Activated T-cell treated with anti-CD3 and anti-CD28 coated beads, Interleukin-2, amount 50 U/mL, for 4 hours (primary cell): ENCODE results near the gene FHIP1A. TPM values are rescaled to one million over a fixed set of nuclear protein-coding genes. Genes with fewer than 3 reads are reported as not detected.

ENCODE experiments used
- ATAC-seq, 2 donors: fragments of 200-7000 bp; cut with Tn5 transposase; one replicate each; pipeline ENCODE4 v1.10.0; 2021
- DNase-seq: peaks from one replicate; pipeline ENCODE4 v3.0.0-alpha.2; 2020
- H3K27me3 Mint-ChIP-seq: one replicate; pipeline ENCODE4 v1.8.0; 2021; ENCODE audit warnings: low read depth, mixed read lengths
- H3K36me3 Mint-ChIP-seq: one replicate; pipeline ENCODE4 v1.8.0; 2022; ENCODE audit warnings: mixed read lengths; ENCODE audit not compliant: insufficient read depth
- H3K4me1 Mint-ChIP-seq: one replicate; pipeline ENCODE4 v1.8.0; 2021; ENCODE audit warnings: low read depth, mixed read lengths
- H3K4me3 Mint-ChIP-seq: one replicate; pipeline ENCODE4 v1.8.0; 2021; ENCODE audit warnings: mild to moderate bottlenecking, moderate library complexity, mixed read lengths
- H3K9me3 Mint-ChIP-seq: one replicate; pipeline ENCODE4 v1.8.0; 2021; ENCODE audit warnings: mixed read lengths
- total RNA-seq, 3 donors: library from RNA; stranded (reverse); gene quantifications; one replicate each; pipeline ENCODE4 v1.2.1, GENCODE V29; 2021

FHIP1A gene
- total RNA-seq, 3 donors from 2014 or later, result 0.08 to 0.15 (median 0.11) TPM

GRCh38 chr4:151407018-151407417 is 2.0 kb upstream of the FHIP1A start:
- Mint-ChIP-seq H3K27me3 (peaks cover 12% of the 10 kb centered on the region), H3K4me3 (peak overlapping the region; percentile 55), H3K4me1 (peaks cover 23% of the 10 kb centered on the region)

GRCh38 chr4:151407466-151408379 is 1.3 kb upstream of the FHIP1A start:
- H3K4me1 Mint-ChIP-seq, result peaks cover 23% of the 10 kb centered on the region
- peak overlapping the region; percentile 85 for H3K4me3 Mint-ChIP-seq
- H3K36me3 Mint-ChIP-seq, result no peaks in the 10 kb centered on the region
- H3K27me3 Mint-ChIP-seq, result peaks cover 12% of the 10 kb centered on the region
- no peaks in the 10 kb centered on the region for H3K9me3 Mint-ChIP-seq
- ATAC-seq, result peak in 1 of 2 donors; percentile 8
- DNase-seq, result peak; percentile 7

More at GRCh38 chr4:151407018-151407417, 2.0 kb upstream of the FHIP1A start:
- Mint-ChIP-seq H3K9me3 (no peaks in the 10 kb centered on the region), H3K36me3 (no peaks in the 10 kb centered on the region)
- ATAC-seq (no peak), DNase-seq (no peak)

GRCh38 chr4:151408380-151408629 is 671 bp upstream of the FHIP1A start:
- Mint-ChIP-seq H3K4me1 (peaks cover 23% of the 10 kb centered on the region), H3K9me3 (no peaks in the 10 kb centered on the region), H3K27me3 (peaks cover 12% of the 10 kb centered on the region), H3K36me3 (no peaks in the 10 kb centered on the region), H3K4me3 (peak overlapping the region; percentile 85)
- ATAC-seq (peak in 1 of 2 donors; percentile 20), DNase-seq (no peak)

GRCh38 chr4:151409470-151410313 is 716 bp downstream of the FHIP1A start:
- DNase-seq, result peak; percentile 7
- no peaks in the 10 kb centered on the region for H3K9me3 Mint-ChIP-seq

GRCh38 chr4:151415978-151416377 is 7.0 kb downstream of the FHIP1A start:
- Mint-ChIP-seq H3K9me3 (no peaks in the 10 kb centered on the region), H3K4me1 (no peaks in the 10 kb centered on the region), H3K4me3 (no peak overlapping the region), H3K27me3 (peaks cover 5% of the 10 kb centered on the region), H3K36me3 (peaks cover 3% of the 10 kb centered on the region)
- ATAC-seq, result no peak
- no peak for DNase-seq

More at GRCh38 chr4:151409470-151410313, 716 bp downstream of the FHIP1A start:
- peaks cover 23% of the 10 kb centered on the region for H3K4me1 Mint-ChIP-seq
- H3K36me3 Mint-ChIP-seq, result no peaks in the 10 kb centered on the region
- ATAC-seq, result peak in 1 of 2 donors; percentile 3
- peaks cover 14% of the 10 kb centered on the region for H3K27me3 Mint-ChIP-seq
- peak overlapping the region; percentile 82 for H3K4me3 Mint-ChIP-seq

- H3K27me3 Mint-ChIP-seq, result peaks cover 5% of the 10 kb centered on the region
- no peak overlapping the region for H3K4me3 Mint-ChIP-seq
- ATAC-seq, result no peak
- no peaks in the 10 kb centered on the region for H3K4me1 Mint-ChIP-seq
- peaks cover 3% of the 10 kb centered on the region for H3K36me3 Mint-ChIP-seq
- DNase-seq, result no peak
- no peaks in the 10 kb centered on the region for H3K9me3 Mint-ChIP-seq
Observed at GRCh38 chr4:151417164-151417571, 8.2 kb downstream of the FHIP1A start.

- H3K27me3 Mint-ChIP-seq, result peaks cover 8% of the 10 kb centered on the region
- no peak for DNase-seq
- peaks cover 3% of the 10 kb centered on the region for H3K36me3 Mint-ChIP-seq
- ATAC-seq, result no peak
- H3K4me1 Mint-ChIP-seq, result no peaks in the 10 kb centered on the region
- H3K9me3 Mint-ChIP-seq, result no peaks in the 10 kb centered on the region
- no peak overlapping the region for H3K4me3 Mint-ChIP-seq
Observed at GRCh38 chr4:151417766-151418376, 8.9 kb downstream of the FHIP1A start.

- no peak for DNase-seq
- no peaks in the 10 kb centered on the region for H3K4me1 Mint-ChIP-seq
- peaks cover 3% of the 10 kb centered on the region for H3K36me3 Mint-ChIP-seq
- no peak for ATAC-seq
- peaks cover 8% of the 10 kb centered on the region for H3K27me3 Mint-ChIP-seq
- H3K4me3 Mint-ChIP-seq, result no peak overlapping the region
- no peaks in the 10 kb centered on the region for H3K9me3 Mint-ChIP-seq
Observed at GRCh38 chr4:151418385-151418784, 9.4 kb downstream of the FHIP1A start.

GRCh38 chr4:151418856-151419255 is 9.9 kb downstream of the FHIP1A start:
- ATAC-seq, result no peak
- Mint-ChIP-seq H3K27me3 (peaks cover 8% of the 10 kb centered on the region), H3K4me1 (no peaks in the 10 kb centered on the region), H3K36me3 (peaks cover 3% of the 10 kb centered on the region), H3K9me3 (no peaks in the 10 kb centered on the region), H3K4me3 (no peak overlapping the region)
- no peak for DNase-seq

- ATAC-seq, result no peak
- H3K9me3 Mint-ChIP-seq, result no peaks in the 10 kb centered on the region
- no peaks in the 10 kb centered on the region for H3K4me1 Mint-ChIP-seq
- H3K4me3 Mint-ChIP-seq, result no peak overlapping the region
- no peak for DNase-seq
- peaks cover 10% of the 10 kb centered on the region for H3K27me3 Mint-ChIP-seq
- peaks cover 3% of the 10 kb centered on the region for H3K36me3 Mint-ChIP-seq
Observed at GRCh38 chr4:151420250-151420807, 11.4 kb downstream of the FHIP1A start.

GRCh38 chr4:151422854-151423253 is 13.9 kb downstream of the FHIP1A start:
- Mint-ChIP-seq H3K9me3 (no peaks in the 10 kb centered on the region), H3K4me3 (no peak overlapping the region), H3K27me3 (peaks cover 10% of the 10 kb centered on the region), H3K4me1 (no peaks in the 10 kb centered on the region), H3K36me3 (peaks cover 3% of the 10 kb centered on the region)
- ATAC-seq, result no peak
- no peak for DNase-seq

- DNase-seq, result no peak
- Mint-ChIP-seq H3K4me1 (no peaks in the 10 kb centered on the region), H3K4me3 (no peak overlapping the region), H3K9me3 (no peaks in the 10 kb centered on the region), H3K27me3 (peaks cover 10% of the 10 kb centered on the region), H3K36me3 (no peaks in the 10 kb centered on the region)
- no peak for ATAC-seq
Observed at GRCh38 chr4:151426513-151426912, 17.5 kb downstream of the FHIP1A start.

- Mint-ChIP-seq H3K9me3 (no peaks in the 10 kb centered on the region), H3K27me3 (peaks cover 10% of the 10 kb centered on the region), H3K4me3 (no peak overlapping the region), H3K36me3 (no peaks in the 10 kb centered on the region), H3K4me1 (no peaks in the 10 kb centered on the region)
- ATAC-seq, result no peak
- DNase-seq, result no peak
Observed at GRCh38 chr4:151427266-151427665, 18.3 kb downstream of the FHIP1A start.

GRCh38 chr4:151428346-151428745 is 19.4 kb downstream of the FHIP1A start:
- no peak for ATAC-seq
- Mint-ChIP-seq H3K36me3 (no peaks in the 10 kb centered on the region), H3K4me1 (no peaks in the 10 kb centered on the region), H3K9me3 (no peaks in the 10 kb centered on the region), H3K4me3 (no peak overlapping the region), H3K27me3 (peaks cover 7% of the 10 kb centered on the region)
- DNase-seq, result no peak
